A549 (cell line): Measurements from ENCODE around the gene PRRT4. TPM values are rescaled to one million over a fixed set of nuclear protein-coding genes. Genes with fewer than 3 reads are reported as not detected.

Experiments used
- ATAC-seq, 2 experiments: fragments of 200-7000 bp in 1 of 2; fragments of >200 bp in 1 of 2; cut with Nextera tagmentation in 1 of 2; cut with Tn5 transposase in 1 of 2; 3 replicates each; pipeline versions ENCODE4 v1.8.0 to v1.9.1; 2018 to 2020; ENCODE audit warnings: mild to moderate bottlenecking in 1 of 2, moderate library complexity in 1 of 2
- CTCF ChIA-PET: fragments of 300-600 bp; sonication (Branson Sonifier 250); formaldehyde crosslinking; extraction: SDS; loops from one replicate; lab custom pipeline; 2021; ENCODE audit warnings: antibody characterized with exemption, inconsistent platforms; lab: Yijun Ruan, JAX
- POLR2A ChIA-PET: fragments of 350-600 bp; formaldehyde crosslinking; extraction: SDS; loops from one replicate; lab custom pipeline; 2021; ENCODE audit warnings: antibody characterized with exemption, inconsistent platforms; lab: Yijun Ruan, JAX
- DNase-seq, 2 experiments: peaks; one replicate each; pipeline versions ENCODE4 v3.0.0 to v3.0.0-alpha.2; 2011 to 2016; ENCODE audit warnings: low read depth in 1 of 2, low spot score in 1 of 2
- FAIRE-seq: peaks from 2 replicates; lab custom pipeline; 2011; peaks lifted over from hg19 to GRCh38; lab: Jason Lieb, UNC
- H3K27ac ChIP-seq, 2 experiments: fragments of >200 bp; sonication (Bioruptor Twin); formaldehyde crosslinking; 3 replicates each; pipeline ENCODE4 v1.5.1; 2016 to 2017
- H3K4me1 ChIP-seq: fragments of >200 bp; sonication (Bioruptor Twin); formaldehyde crosslinking; 3 replicates; pipeline ENCODE4 v1.6.1; 2016
- H3K4me2 ChIP-seq: fragments of >200 bp; sonication (Bioruptor Twin); formaldehyde crosslinking; 3 replicates; pipeline ENCODE4 v1.6.1; 2016
- H3K4me3 ChIP-seq: fragments of >200 bp; sonication (Bioruptor Twin); formaldehyde crosslinking; 3 replicates; pipeline ENCODE4 v1.5.1; 2016
- H3K9me3 ChIP-seq: fragments of >200 bp; sonication (Bioruptor Twin); formaldehyde crosslinking; 3 replicates; pipeline ENCODE4 v1.6.1; 2016
- CEBPB ChIP-seq, 2 experiments: fragments of >200 bp in 1 of 2; sonication (Bioruptor Twin) in 1 of 2; formaldehyde crosslinking in 1 of 2; IDR thresholded peaks; 2 replicates each; pipeline ENCODE4 v1.6.1; 2012 to 2016
- ESRRA ChIP-seq: fragments of 150-350 bp; IDR thresholded peaks from 2 replicates; pipeline ENCODE4 v1.6.1; 2014; ENCODE audit warnings: mild to moderate bottlenecking, low read length, borderline replicate concordance
- FOSB ChIP-seq: fragments of 250-450 bp; sonication (Bioruptor Pico); IDR thresholded peaks from 2 replicates; pipeline ENCODE4 v1.5.0; 2020; ENCODE audit warnings: mild to moderate bottlenecking, moderate library complexity
- GATA3 ChIP-seq: IDR thresholded peaks from 2 replicates; pipeline ENCODE4 v1.6.1; 2012; ENCODE audit warnings: borderline replicate concordance
- HEYL ChIP-seq: fragments of 250-450 bp; sonication (Bioruptor Pico); IDR thresholded peaks from 2 replicates; pipeline ENCODE4 v1.8.0; 2021; ENCODE audit warnings: mild to moderate bottlenecking, moderate library complexity
- HOXA7 ChIP-seq: fragments of 250-450 bp; sonication (Bioruptor Pico); IDR thresholded peaks from 2 replicates; pipeline ENCODE4 v1.5.0; 2020; ENCODE audit warnings: mild to moderate bottlenecking, moderate library complexity
- HOXB5 ChIP-seq: fragments of 250-450 bp; sonication (Bioruptor Pico); IDR thresholded peaks from 2 replicates; pipeline ENCODE4 v1.5.0; 2020; ENCODE audit warnings: mild to moderate bottlenecking, moderate library complexity
- JUN ChIP-seq, 2 experiments: fragments of >200 bp; sonication (Bioruptor Twin); formaldehyde crosslinking; IDR thresholded peaks; 2 replicates in 1 of 2; 3 replicates in 1 of 2; pipeline ENCODE4 v1.6.1; 2016 to 2017
- KDM1A ChIP-seq: fragments of 200-600 bp; sonication (generic); IDR thresholded peaks from 2 replicates; pipeline ENCODE4 v1.6.1; 2016; ENCODE audit warnings: low read depth, mild to moderate bottlenecking
- NR3C1 ChIP-seq: fragments of >200 bp; sonication (Bioruptor Twin); formaldehyde crosslinking; IDR thresholded peaks from 3 replicates; pipeline ENCODE4 v1.6.1; 2017
- PHF8 ChIP-seq: fragments of 200-600 bp; sonication (generic); IDR thresholded peaks from 2 replicates; pipeline ENCODE4 v1.6.1; 2016; ENCODE audit warnings: low read depth, mild to moderate bottlenecking, antibody characterized with exemption, moderate library complexity, borderline replicate concordance
- POLR2A ChIP-seq: IDR thresholded peaks from 2 replicates; pipeline ENCODE4 v1.6.1; 2012; ENCODE audit warnings: mild to moderate bottlenecking, low read length
- RARB ChIP-seq: fragments of 250-450 bp; sonication (Bioruptor Pico); IDR thresholded peaks from 2 replicates; pipeline ENCODE4 v1.8.0; 2021; ENCODE audit warnings: mild to moderate bottlenecking, moderate library complexity
- REST ChIP-seq: fragments of 200-600 bp; sonication (generic); IDR thresholded peaks from 2 replicates; pipeline ENCODE4 v1.6.1; 2016; ENCODE audit warnings: antibody characterized with exemption, mild to moderate bottlenecking, moderate library complexity
- TP53 ChIP-seq: fragments of 250-450 bp; sonication (Bioruptor Pico); IDR thresholded peaks from 2 replicates; pipeline ENCODE4 v1.5.0; 2021; ENCODE audit warnings: mild to moderate bottlenecking, moderate library complexity
- USF2 ChIP-seq: fragments of 450-650 bp; IDR thresholded peaks from 2 replicates; pipeline ENCODE4 v1.6.1; 2014; ENCODE audit warnings: antibody characterized with exemption
- ZC3H11A ChIP-seq: fragments of 450-650 bp; IDR thresholded peaks from 2 replicates; pipeline ENCODE4 v1.6.1; 2014; ENCODE audit warnings: antibody characterized with exemption, mild to moderate bottlenecking
- ZFP36 ChIP-seq: fragments of 450-650 bp; IDR thresholded peaks from 2 replicates; pipeline ENCODE4 v1.6.1; 2014; ENCODE audit warnings: borderline replicate concordance; ENCODE audit not compliant: partially characterized antibody
- ZNF302 ChIP-seq: fragments of 250-450 bp; sonication (Bioruptor Pico); IDR thresholded peaks from 2 replicates; pipeline ENCODE4 v1.9.0; 2021; ENCODE audit warnings: inconsistent platforms, mild to moderate bottlenecking, moderate library complexity
- WGBS: methylation state at CpG from one replicate; pipeline ENCODE4 v1.1.6; 2017; ENCODE audit errors: missing lambda C conversion rate; 5-methylcytosine and 5-hydroxymethylcytosine counted together
- polyA plus RNA-seq, 4 experiments: library from polyadenylated mRNA; depleted of rRNA in 3 of 4; stranded (reverse); fragments of >200 nt; fragmentation: RNase III in 1 of 4; extraction: RNeasy Plus Mini Kit Qiagen cat#74134 plus additional on column Dnase treatment in 1 of 4; gene quantifications; 2 replicates in 3 of 4; 3 replicates in 1 of 4; pipeline ENCODE4 v1.2.3, GENCODE V29; 2011 to 2017
- TF ChIP-seq, protein P1 (sequence below): IDR thresholded peaks from 2 replicates; pipeline ENCODE4 v1.6.1; 2012; ENCODE audit warnings: low read depth, borderline replicate concordance
- TF ChIP-seq, protein P2 (sequence below): fragments of >200 bp; sonication (Bioruptor Twin); formaldehyde crosslinking; IDR thresholded peaks from 3 replicates; pipeline ENCODE4 v1.5.1; 2016
- TF ChIP-seq, protein P3 (sequence below): fragments of 250-450 bp; sonication (Bioruptor Pico); IDR thresholded peaks from 2 replicates; pipeline ENCODE4 v1.5.0; 2020; ENCODE audit warnings: low read depth, mild to moderate bottlenecking, moderate library complexity

Gene PRRT4
- polyA plus RNA-seq, 2 of the 4 experiments (the other 2 are of a cell fraction), result 0.15 to 0.18 TPM

GRCh38 chr7:128343554-128344430, 17.7 kb downstream of the PRRT4 start, which contains the start of gene RBM28 (continued):
- TF ChIP-seq REST (peak; percentile 24; the same call in 1 of the 2 replicates), ZC3H11A (peak; percentile 21; the same call in 1 of the 2 replicates), ESRRA (peak; percentile 43; the same call in 1 of the 2 replicates), JUN (IDR thresholded peaks at IDR 0.05) (peak; percentile 90 to 94; a peak in 4 of 5 replicates), HOXA7 (CRISPR knock-in tag) (no peak)
- TF ChIP-seq, protein P1, sequence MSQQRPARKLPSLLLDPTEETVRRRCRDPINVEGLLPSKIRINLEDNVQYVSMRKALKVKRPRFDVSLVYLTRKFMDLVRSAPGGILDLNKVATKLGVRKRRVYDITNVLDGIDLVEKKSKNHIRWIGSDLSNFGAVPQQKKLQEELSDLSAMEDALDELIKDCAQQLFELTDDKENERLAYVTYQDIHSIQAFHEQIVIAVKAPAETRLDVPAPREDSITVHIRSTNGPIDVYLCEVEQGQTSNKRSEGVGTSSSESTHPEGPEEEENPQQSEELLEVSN, result peak; percentile 82; the same call in 1 of the 2 replicates
- TF ChIP-seq, all 56 proteins: peak for 17

- 85% methylated on average over 6 of the region's 6 CpGs for WGBS
- ATAC-seq (no peak), FAIRE-seq (no peak)
- POLR2A ChIA-PET, result no interaction called here
- no peak overlapping the region for H3K4me3 ChIP-seq
- no peaks in the 10 kb centered on the region for H3K9me3 ChIP-seq
- no peak overlapping the region for H3K27ac ChIP-seq
- peaks cover 20% of the 10 kb centered on the region; the same call in 2 of the 3 replicates for H3K4me1 ChIP-seq
- CTCF ChIA-PET, result interaction anchor here (0.8 to 13.5 kb wide), 3 partner anchors 9 to 45 kb away, joined by 3 to 800 read pairs (median 4); no protein-coding TSS in a partner anchor
- TF ChIP-seq HEYL, result no peak
- TF ChIP-seq POLR2A, result no peak
- no peak for TF ChIP-seq HOXB5 (CRISPR knock-in tag)
- no peak for TF ChIP-seq PHF8
- TF ChIP-seq USF2, result no peak
- no peak for TF ChIP-seq KDM1A
- TF ChIP-seq, protein P2, sequence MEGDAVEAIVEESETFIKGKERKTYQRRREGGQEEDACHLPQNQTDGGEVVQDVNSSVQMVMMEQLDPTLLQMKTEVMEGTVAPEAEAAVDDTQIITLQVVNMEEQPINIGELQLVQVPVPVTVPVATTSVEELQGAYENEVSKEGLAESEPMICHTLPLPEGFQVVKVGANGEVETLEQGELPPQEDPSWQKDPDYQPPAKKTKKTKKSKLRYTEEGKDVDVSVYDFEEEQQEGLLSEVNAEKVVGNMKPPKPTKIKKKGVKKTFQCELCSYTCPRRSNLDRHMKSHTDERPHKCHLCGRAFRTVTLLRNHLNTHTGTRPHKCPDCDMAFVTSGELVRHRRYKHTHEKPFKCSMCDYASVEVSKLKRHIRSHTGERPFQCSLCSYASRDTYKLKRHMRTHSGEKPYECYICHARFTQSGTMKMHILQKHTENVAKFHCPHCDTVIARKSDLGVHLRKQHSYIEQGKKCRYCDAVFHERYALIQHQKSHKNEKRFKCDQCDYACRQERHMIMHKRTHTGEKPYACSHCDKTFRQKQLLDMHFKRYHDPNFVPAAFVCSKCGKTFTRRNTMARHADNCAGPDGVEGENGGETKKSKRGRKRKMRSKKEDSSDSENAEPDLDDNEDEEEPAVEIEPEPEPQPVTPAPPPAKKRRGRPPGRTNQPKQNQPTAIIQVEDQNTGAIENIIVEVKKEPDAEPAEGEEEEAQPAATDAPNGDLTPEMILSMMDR, result no peak
- TF ChIP-seq NR3C1, result no peak
- no peak for TF ChIP-seq ZNF302 (CRISPR knock-in tag)
- no peak for TF ChIP-seq ZC3H11A
- no peak for TF ChIP-seq RARB (CRISPR knock-in tag)
- no peak for TF ChIP-seq ZFP36
- TF ChIP-seq REST, result no peak
- no peak for TF ChIP-seq TP53 (CRISPR knock-in tag)
- TF ChIP-seq GATA3, result no peak
- no peak for TF ChIP-seq CEBPB (IDR thresholded peaks at IDR 0.05)
- TF ChIP-seq, protein P3, sequence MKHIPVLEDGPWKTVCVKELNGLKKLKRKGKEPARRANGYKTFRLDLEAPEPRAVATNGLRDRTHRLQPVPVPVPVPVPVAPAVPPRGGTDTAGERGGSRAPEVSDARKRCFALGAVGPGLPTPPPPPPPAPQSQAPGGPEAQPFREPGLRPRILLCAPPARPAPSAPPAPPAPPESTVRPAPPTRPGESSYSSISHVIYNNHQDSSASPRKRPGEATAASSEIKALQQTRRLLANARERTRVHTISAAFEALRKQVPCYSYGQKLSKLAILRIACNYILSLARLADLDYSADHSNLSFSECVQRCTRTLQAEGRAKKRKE (CRISPR knock-in tag), result no peak
- no peak for TF ChIP-seq FOSB (CRISPR knock-in tag)
- TF ChIP-seq, all 56 proteins: peak for 0
- peak overlapping the region; percentile 99 for H3K4me2 ChIP-seq
- no peak for DNase-seq
Measured at GRCh38 chr7:128341733-128342132, 19.8 kb downstream of the PRRT4 start.
